Esophagus squamous epithelium (tissue), 5 donors: ENCODE measurements around the gene LRIG1. TPM values are rescaled to one million over a fixed set of nuclear protein-coding genes. Genes with fewer than 3 reads are reported as not detected.

Experiments used
- DNase-seq: peaks from one replicate; lab custom pipeline; 2025; lab: John Stamatoyannopoulos, UW
- H3K27ac ChIP-seq, 4 donors: fragments of 200-600 bp; sonication (generic); one replicate each; pipeline ENCODE4 v1.5.1; 2016 to 2019; ENCODE audit warnings: mild to moderate bottlenecking in 1 of 4
- H3K27me3 ChIP-seq, 4 donors: fragments of 200-600 bp; sonication (generic); 1 replicate in 3 of 4; 2 replicates in 1 of 4; pipeline versions ENCODE4 v1.5.1 to v1.6.0; 2017 to 2021; ENCODE audit warnings: antibody characterized with exemption in 1 of 4
- H3K36me3 ChIP-seq, 3 donors: fragments of 200-600 bp; sonication (generic); one replicate each; pipeline ENCODE4 v1.5.1; 2016 to 2019
- H3K4me1 ChIP-seq, 3 donors: fragments of 200-600 bp; sonication (generic); one replicate each; pipeline ENCODE4 v1.5.1; 2017 to 2019
- H3K4me3 ChIP-seq, 4 donors: fragments of 200-600 bp; sonication (generic); 1 replicate in 3 of 4; 2 replicates in 1 of 4; pipeline ENCODE4 v1.5.1; 2016 to 2019; ENCODE audit warnings: mild to moderate bottlenecking in 2 of 4, moderate library complexity in 1 of 4
- H3K9me3 ChIP-seq, 3 donors: fragments of 200-600 bp; sonication (generic); one replicate each; pipeline ENCODE4 v1.5.1; 2016 to 2019
- CTCF ChIP-seq, 6 experiments: fragments of 450-650 bp in 4 of 6; fragments of 200-600 bp in 2 of 6; sonication (generic) in 2 of 6; IDR thresholded peaks; one replicate each; pipeline ENCODE4 v1.5.1; 2016 to 2019; ENCODE audit warnings: antibody characterized with exemption in 6 of 6, mild to moderate bottlenecking in 4 of 6, moderate library complexity in 4 of 6
- POLR2A ChIP-seq, 4 donors: fragments of 450-650 bp; IDR thresholded peaks; one replicate each; pipeline ENCODE4 v1.6.1; 2017; ENCODE audit warnings: antibody characterized with exemption in 4 of 4, mild to moderate bottlenecking in 4 of 4, moderate library complexity in 3 of 4
- WGBS, 2 donors: methylation state at CpG; one replicate each; pipeline ENCODE4 v1.1.5; 2018; 5-methylcytosine and 5-hydroxymethylcytosine counted together
- intact Hi-C: fragments of 100-400 bp; cut with DNase I; formaldehyde crosslinking; loops from one replicate; pipeline ENCODE4 v1.15.0; 2022
- total RNA-seq, 4 donors: library from RNA; depleted of rRNA; stranded (reverse); fragments of >200 nt; gene quantifications; one replicate each; pipeline ENCODE4 v1.1.0, GENCODE V29; 2016
- donor health status: DM: yes; HTN: yes; CAD: no.

LRIG1 gene
- total RNA-seq, 4 donors from 2014 or later, result 7.5 to 30.5 (median 15.1) TPM

GRCh38 chr3:66354001-66354400, 146.8 kb downstream of the LRIG1 start:
- WGBS, 2 donors, result 64 to 70% methylated on average over 2 of the region's 2 CpGs

GRCh38 chr3:66353530-66353929, 147.3 kb downstream of the LRIG1 start:
- intact Hi-C loops, result no loop called here
- no peak overlapping the region for H3K27ac ChIP-seq
- no peak for DNase-seq
- no peaks in the 10 kb centered on the region for H3K36me3 ChIP-seq
- no peaks in the 10 kb centered on the region for H3K4me1 ChIP-seq
- no peaks in the 10 kb centered on the region for H3K27me3 ChIP-seq
- no peak overlapping the region for H3K4me3 ChIP-seq
- TF ChIP-seq CTCF (IDR thresholded peaks at IDR 0.05) (no peak), POLR2A (IDR thresholded peaks at IDR 0.05) (no peak)
- no peaks in the 10 kb centered on the region for H3K9me3 ChIP-seq
- 75 to 82% methylated on average over 6 of the region's 6 CpGs for WGBS, 2 donors

More at GRCh38 chr3:66354001-66354400, 146.8 kb downstream of the LRIG1 start:
- Histone ChIP-seq H3K4me3 (no peak overlapping the region), H3K27ac (no peak overlapping the region), H3K9me3 (no peaks in the 10 kb centered on the region), H3K27me3 (no peaks in the 10 kb centered on the region), H3K4me1 (no peaks in the 10 kb centered on the region), H3K36me3 (no peaks in the 10 kb centered on the region)
- DNase-seq, result no peak
- intact Hi-C loops, result no loop called here
- TF ChIP-seq CTCF (IDR thresholded peaks at IDR 0.05) (no peak), POLR2A (IDR thresholded peaks at IDR 0.05) (no peak)

GRCh38 chr3:66353039-66353438, 147.8 kb downstream of the LRIG1 start:
- Histone ChIP-seq H3K36me3 (no peaks in the 10 kb centered on the region), H3K9me3 (no peaks in the 10 kb centered on the region), H3K27me3 (no peaks in the 10 kb centered on the region), H3K27ac (no peak overlapping the region), H3K4me1 (no peaks in the 10 kb centered on the region), H3K4me3 (no peak overlapping the region)
- no peak for DNase-seq
- intact Hi-C loops, result no loop called here
- TF ChIP-seq CTCF (IDR thresholded peaks at IDR 0.05), result no peak
- TF ChIP-seq POLR2A (IDR thresholded peaks at IDR 0.05), result no peak
- 88 to 96% methylated on average over 3 of the region's 3 CpGs for WGBS, 2 donors

GRCh38 chr3:66350601-66351000, 150.2 kb downstream of the LRIG1 start:
- Histone ChIP-seq H3K4me1 (no peaks in the 10 kb centered on the region), H3K27ac (no peak overlapping the region), H3K4me3 (no peak overlapping the region), H3K27me3 (no peaks in the 10 kb centered on the region), H3K36me3 (peaks cover 0 to 15% (median 0%) of the 10 kb centered on the region in 3 donors), H3K9me3 (no peaks in the 10 kb centered on the region)
- no peak for DNase-seq
- intact Hi-C loops, result no loop called here
- WGBS, 2 donors, result 90 to 96% methylated on average over 8 of the region's 8 CpGs
- TF ChIP-seq POLR2A (IDR thresholded peaks at IDR 0.05), result no peak
- TF ChIP-seq CTCF (IDR thresholded peaks at IDR 0.05), result no peak

- WGBS, 2 donors, result 86 to 90% methylated on average over 3 of the region's 3 CpGs
- Histone ChIP-seq H3K36me3 (peaks cover 0 to 15% (median 0%) of the 10 kb centered on the region in 3 donors), H3K4me1 (no peaks in the 10 kb centered on the region), H3K9me3 (no peaks in the 10 kb centered on the region), H3K27me3 (no peaks in the 10 kb centered on the region), H3K27ac (no peak overlapping the region), H3K4me3 (no peak overlapping the region)
- intact Hi-C loops, result no loop called here
- no peak for DNase-seq
- TF ChIP-seq CTCF (IDR thresholded peaks at IDR 0.05) (no peak), POLR2A (IDR thresholded peaks at IDR 0.05) (no peak)
Measured at GRCh38 chr3:66348704-66349103, 152.1 kb downstream of the LRIG1 start.
